ENCODE results near the gene HSPB1.
"Not testable (repeated sequence)": the region's sequence is repeated elsewhere in the genome, so short reads cannot be mapped to it uniquely, and the experiment has no call there.

HSPB1 gene

DNA sequence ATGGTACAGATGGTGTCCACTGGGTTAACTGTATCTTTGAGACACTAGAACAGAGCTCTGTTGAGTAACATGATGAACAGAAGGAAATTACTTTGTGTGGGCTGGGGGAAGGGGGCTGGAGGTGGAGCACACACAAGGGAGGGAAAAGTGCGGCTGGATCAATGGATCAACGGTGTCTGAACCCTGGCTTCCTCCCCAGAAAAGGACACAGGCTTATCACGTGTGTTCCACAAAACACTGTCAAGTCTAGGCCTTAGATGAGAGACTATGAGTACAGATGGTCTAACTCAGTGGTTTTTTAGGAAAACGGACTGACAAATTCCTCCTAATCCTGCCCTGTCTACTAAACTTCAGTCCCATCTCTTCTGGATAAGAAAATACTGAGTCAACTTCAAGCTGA is 27.8 kb downstream of the HSPB1 start:
- no peak for DNase-seq

DNA sequence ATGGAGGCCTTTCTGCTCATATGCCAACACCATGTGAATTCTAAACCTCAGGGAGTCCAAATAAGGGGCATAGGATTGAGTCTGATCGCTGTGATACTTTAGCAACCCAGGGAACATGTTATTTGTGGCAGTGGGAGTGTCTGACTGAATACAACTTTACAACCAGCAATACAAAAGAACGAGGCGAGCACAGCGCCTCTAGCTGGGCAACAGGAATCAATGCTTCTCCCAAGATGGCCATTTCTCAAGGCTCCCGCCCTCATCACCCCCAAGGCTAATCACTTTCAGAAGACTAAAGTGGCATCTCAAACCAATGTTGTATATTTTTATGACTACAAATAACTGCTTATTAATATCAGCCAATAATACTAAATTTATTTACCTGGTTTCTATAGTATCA is 28.2 kb downstream of the HSPB1 start:
- no peak for DNase-seq

DNA sequence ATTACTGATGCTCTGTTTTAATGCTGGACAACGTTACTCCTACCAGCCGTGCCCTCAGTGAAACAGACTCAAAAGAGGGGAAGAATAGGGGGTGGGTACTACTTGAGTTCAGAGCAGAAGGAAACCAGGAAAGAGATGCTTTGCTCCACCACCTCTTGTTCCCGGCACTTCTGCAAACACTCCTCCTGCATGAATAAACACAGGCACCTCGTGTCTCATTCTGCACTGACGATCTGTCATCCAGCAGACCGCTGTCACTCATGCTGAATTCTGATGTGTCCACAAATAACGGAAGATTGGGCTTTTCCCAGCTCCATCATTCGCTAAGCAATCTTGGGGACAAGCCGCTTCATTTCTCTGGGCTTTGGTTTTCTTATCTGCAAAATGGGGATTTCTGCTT is 29.6 kb downstream of the HSPB1 start:
- DNase-seq, result no peak

DNA sequence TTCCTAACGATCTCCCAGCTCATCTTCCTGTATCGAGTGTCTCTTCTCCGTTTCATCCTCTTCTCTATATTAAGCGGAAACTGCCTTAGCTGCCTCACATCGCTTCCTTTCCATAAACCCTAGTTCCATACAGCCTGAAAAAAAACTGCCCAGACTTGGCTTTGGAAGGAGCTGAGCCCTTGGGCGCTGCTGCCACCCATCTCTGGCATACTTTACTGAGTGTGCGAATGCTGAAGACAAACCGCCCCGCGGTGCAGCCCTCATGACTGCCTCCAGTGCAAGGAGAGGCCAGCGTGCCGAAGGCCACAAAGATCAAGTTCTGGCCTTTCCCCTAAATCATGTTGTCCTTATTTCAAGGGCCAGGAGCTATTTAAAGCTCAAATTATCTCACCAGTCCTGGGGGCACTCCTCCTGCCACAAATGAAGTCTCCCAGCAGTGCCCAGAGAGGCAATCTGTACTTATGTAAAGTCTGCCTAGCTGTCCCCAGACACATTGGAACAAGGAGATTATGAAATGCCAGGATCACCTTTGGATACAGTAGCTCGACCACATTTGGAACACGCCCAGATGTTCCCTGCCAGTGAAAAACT is 31.1 kb downstream of the HSPB1 start:
- no peak for DNase-seq

DNA sequence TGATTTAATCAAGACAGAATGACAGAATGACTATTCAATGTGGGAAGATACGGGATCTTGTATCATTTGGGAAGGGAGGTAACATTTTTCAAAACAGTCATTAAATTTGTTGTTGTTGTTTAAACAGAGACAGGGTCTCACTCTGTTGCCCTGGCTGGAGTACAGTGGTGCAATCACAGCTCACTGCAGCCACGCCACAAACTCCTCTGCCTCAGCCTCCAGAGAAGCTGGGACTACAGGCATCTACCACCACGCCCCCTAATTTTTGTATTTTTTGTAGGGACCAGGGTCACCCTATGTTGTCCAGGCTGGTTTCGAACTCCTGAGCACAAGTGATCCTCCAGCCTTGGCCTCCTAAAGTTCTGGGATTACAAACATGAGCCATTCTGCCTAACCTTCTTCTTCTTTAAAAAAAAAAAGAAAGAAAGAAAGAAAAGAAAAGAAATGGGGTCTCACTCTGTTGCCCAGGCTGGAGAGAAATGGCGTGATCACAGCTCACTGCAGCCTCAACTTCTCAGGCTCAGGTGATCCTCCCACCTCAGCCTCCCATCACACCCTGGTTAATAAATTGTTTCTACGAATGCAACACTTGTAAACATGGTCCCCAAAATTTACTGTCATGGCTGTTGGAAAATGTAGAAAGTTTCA is 32.0 kb downstream of the HSPB1 start:
- DNase-seq, result no peak

DNA sequence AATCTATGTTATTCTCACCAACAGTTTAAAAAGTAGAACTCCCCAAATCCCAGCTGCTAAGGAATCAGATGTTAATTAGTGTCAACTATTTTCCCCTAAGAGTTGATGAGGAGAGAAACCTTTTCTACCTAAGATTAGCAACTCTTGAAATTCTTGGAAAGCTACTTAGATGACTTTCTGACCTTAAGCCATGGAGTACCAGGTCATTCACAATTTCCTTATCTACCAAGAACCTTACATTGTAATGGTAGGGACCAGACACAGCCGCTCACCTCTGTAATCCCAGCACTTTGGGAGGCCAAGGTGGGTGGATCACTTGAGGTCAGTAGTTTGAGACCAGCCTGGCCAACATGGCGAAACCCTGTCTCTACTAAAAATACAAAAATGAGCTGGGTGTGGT is 32.9 kb downstream of the HSPB1 start:
- DNase-seq, result not testable (repeated sequence)

DNA sequence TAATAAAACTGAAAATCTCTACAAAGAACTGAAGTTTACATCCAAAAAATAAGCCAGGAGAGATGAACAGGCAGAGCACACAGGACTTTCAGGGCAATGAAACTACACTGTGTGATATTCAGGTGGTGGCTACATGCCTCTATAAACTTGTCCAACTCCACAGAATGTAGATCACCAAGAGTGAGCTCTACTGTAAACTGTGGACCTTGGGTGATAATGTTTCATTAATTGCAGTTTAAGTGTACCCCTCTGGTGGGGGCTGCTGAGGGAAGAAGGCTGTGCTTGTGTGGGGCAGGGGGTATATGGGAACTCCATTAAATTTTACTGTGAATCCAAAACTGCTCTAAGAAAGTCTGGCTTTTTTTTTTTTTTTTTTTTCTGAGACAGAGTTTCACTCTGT is 33.6 kb downstream of the HSPB1 start:
- DNase-seq, result no peak

DNA sequence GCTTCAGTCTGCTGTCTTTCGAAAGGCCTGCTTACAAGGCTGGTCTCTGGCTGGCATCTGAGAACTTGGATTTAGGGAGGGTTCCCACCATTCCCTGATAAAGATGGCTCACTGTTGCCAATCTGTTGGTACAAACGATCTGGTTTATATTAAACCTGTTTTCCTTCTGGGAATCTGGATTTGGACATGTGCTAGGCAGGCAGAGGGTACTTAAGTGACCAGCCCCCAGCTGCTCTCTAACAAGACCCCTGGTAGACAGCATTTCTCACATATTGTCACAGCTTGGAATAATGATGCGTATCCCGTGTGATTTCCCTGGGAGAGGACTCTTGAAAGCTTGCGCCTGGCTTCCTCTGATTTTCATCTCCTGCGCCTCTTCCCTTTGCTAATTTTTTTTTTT is 34.7 kb downstream of the HSPB1 start:
- no peak for DNase-seq

DNA sequence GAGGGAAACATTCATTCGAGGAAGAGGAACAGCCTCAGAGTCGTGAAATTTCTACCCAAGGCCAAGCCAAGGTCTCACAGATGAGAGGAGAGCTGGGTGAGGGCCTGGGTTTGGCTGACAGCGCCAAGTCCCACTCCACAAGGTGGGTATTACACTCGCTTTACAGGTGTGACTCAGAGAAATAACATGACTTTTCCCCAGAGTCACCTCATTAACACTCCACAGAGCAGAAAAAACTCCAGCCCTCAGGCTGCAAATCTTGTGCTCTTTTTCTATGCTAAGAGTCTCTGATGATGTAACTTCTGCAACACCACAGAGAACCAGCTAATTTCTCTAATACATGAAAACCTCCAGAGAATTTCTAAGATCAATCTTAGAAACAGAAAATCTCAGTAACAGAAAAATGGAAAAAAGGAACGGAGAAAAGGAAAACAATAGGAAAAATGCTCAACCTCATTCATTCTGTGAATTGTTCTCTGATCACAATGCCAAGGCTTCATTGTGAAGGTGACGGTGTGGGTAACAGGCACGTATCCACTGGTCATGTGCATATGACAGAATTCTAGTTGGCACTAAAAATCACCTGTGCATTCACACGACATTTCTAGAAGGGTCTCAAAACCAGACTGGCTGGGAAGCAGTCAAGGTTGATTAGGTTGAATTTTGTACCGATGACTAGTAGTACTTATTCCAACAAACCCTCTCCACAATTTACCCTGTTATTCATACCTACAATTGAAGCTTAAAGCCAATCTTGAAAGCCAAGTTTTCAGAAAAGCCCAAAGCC is 36.0 kb downstream of the HSPB1 start:
- no peak for DNase-seq

DNA sequence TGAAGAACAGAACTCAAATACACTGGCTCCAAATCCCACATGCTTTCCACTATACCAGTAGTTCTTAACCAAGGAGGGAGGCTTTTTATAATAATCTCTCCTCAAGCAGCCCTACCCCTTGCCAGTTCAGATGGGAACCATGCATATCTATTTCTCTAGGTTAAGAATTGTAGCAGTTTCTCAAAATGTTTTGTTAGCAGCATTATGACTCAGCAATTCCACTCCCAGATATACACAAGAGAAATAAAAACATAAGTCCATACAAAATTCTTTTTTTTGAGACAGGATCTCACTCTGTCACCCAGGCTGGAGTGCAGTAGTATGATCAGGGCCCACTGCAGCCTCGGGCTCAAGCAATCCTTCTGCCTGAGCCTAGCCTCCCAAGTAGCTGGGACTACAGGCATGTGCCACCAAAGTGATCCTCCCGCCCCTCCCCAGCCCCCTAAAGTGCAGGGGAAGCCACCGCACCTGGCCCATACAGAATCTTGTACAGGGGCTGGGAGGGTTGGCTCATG is 38.2 kb downstream of the HSPB1 start:
- DNase-seq, result no peak

DNA sequence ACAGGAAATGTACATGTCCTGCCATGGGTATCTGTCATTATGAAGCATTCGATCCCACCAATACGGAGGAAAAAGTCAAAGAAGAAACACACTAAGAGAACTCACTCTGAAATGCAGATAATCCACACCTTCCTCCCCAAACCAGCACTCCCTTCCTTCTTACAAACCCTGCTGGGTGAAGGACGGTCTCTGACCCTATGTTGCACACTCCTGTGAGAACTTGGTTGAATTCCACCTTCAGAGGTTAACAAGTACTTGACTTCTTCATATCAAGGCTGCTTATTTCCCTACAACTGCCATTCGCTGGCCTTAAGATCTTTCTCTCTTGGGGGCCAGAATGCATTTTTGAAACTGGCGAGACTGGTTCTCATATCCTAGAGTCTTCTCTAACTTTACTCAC is 39.7 kb downstream of the HSPB1 start:
- DNase-seq, result no peak

DNA sequence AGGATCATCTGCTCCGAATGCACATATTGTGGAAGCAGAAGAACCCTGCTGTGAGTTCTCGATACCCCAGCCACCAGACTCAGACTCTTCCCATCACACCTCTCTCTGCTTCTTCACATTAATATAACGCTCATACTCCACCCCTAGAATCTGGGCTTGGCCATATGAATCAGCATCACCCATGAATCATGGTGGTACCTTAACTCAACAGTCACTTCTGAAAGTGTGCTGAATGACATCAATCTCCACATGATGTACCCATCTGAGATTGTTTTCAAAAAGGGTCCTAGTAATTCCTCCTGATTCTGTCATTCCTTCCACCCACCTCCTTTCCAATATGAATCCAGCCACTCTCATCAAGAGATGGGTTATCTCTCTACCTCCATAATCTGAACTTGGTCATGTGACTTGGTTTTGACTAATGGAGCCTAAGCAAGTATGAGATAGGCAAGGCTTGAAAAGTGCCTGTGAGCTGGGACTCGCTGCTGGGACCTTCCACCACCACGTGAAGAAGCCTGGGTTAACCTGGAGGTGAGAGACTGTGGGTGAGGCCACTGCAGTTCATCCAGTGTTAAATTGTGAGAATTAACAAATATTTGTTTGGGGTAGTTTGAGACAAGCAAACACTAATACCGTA is 40.9 kb downstream of the HSPB1 start:
- DNase-seq, result no peak

DNA sequence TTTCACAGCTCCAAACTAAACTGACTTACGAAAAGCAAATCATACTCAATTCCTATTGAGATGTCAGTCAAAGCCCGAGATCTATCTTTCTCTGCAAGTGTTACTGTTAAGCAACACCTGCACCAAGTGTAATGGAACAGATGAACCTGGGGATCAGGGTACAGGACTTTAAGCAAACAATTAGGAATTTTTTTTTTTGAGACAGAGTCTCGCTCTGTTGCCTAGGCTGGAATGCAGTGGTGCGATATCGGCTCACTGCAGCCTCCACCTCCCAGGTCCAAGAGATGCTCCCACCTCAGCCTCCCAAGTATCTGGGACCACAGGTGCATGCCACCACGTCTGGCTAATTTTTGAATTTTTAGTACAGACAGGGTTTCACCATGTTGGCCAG is 41.5 kb downstream of the HSPB1 start:
- DNase-seq, result no peak

DNA sequence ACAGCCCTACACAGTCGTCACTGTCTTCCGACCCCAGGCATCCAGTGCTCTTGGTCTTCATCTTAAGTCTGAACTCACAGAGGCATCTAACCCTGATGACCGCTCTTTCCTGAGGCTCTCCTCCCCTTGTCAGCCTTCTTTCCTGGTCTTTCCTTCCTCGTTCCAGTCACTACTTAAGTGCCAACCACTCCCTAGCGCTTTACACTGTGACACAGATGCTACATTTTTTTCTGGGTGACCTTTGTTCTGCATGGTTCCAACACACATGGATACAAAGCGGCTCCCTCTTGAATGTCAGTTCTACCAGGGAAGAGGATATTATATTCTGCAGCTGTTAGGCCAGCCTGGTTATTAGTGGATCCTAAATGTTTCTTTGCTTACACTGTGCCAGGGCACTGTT is 43.6 kb downstream of the HSPB1 start:
- DNase-seq, result no peak

DNA sequence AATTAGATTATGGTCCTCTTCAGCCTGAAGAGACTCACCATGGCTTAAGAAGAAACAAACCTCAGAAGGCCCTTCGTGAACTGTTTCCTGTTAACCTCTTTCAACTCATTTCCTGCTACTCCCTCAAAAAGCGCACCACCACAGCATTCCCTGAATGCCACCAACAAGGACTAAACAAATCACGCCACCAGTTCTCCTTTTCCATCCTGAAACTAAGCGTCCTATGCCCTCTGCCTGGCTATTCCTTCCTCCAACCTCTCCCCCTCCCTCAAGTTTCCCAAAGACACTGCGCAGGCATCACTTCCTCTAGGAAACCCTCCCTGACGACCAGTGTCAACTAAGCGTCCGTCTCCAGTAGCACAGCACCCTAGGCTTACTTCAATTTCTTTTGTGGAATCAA is 44.3 kb downstream of the HSPB1 start:
- DNase-seq, result no peak

DNA sequence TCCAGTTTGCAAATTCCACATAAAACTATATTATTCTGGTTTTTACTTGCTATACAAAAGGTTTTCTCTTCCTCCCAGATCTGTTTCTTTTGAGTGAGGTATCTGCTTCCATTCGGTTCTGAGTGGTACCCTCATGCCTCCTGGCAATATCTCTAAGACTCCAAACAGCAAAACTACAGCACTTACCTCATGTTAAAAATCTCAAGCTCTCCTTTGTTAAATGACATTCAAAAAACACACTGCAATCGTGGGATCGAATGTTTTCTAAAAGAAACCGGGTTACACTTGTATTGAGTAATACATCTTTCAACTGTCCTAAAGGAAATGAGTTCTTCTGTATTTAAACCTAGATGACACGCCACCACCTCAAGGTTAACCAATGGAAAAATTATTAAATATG is 45.2 kb downstream of the HSPB1 start:
- DNase-seq, result no peak

DNA sequence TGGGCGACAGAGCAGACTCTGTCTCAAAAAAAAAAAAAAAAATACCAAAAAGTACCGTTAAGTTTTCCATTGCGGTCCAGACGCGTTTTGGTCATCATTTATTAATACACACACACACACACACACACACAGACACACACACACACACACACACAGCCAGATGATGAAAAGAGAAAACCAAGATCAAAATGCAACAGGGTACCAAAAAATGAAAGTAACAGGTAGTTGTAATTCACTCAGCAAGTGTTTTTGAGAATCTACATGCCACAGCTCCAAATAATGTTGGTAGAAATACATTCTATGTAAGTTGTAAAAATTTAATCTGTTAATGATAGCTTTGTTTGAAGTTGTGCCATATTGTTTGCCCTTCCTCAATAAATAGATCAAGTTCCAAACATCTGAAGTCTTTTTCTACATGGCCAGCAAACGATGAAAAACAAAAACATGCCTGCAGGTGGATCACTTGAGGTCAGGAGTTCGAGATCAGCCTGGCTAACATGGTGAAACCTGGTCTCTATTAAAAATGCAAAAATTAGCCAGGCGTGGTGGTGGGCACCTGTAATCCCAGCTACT is 46.9 kb downstream of the HSPB1 start:
- DNase-seq, result no peak

DNA sequence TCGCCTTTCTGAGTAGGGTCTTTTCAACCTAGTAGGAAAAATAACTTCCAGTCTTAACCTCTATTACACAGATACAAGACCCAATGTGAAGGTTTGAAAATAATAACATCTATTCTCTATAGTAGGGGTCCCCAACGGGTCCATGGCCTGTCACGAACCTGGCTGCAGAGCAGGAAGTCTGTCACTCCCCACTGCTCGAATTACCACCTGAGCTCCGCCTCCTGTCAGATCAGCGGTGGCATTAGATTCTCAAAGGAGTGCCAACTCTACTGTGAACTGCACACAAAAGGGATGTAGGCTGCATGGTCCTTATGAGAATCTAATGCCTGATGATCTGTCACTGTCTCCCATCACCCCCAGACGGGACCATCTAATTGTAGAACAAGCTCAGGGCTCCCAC is 48.9 kb downstream of the HSPB1 start:
- DNase-seq, result no peak

DNA sequence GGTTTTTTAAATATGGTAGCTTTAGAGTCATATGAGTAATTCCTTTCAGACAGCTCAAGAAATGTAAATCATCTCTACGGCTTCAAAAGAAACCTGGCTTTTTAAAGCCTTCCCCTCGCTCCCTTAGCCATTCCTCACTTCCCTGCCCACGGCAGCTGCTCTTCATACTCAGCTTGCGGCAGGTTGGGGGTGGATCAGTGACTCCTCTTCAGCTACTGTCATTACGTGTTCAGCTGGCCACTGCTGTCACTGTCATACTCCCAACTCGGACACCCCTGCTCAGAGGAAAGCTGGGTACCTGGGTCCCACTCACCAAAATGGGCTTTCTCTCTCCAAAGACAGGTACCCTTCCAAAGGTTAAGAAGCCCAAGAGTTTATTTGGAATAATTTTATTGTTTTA is 49.7 kb downstream of the HSPB1 start:
- DNase-seq, result no peak

DNA sequence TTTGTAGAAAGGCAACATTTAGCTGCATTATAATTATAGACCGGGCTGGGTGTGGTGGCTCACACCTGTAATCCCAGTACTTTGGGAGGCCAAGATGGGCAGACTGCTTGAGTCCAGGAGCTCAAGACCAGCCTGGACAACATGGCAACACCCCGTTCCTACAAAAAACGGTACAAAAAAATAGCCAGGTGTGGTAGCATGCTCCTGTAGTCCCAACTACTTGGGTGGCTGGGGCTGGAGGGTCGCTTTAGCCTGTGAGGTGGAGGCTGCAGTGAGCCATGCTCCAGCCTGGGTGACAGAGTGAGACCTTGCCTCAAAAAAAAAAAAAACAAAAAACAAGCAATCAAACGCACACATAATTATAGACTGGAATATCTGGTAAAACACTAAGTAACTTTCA is 51.3 kb downstream of the HSPB1 start:
- DNase-seq, result no peak

All from amygdala (tissue), 56 donors.